NT2/D1 (cell line): Measurements from ENCODE around the gene CCDC91.
"Not testable (repeated sequence)": the region's sequence is repeated elsewhere in the genome, so short reads cannot be mapped to it uniquely, and the experiment has no call there.

Experiments used
- DNase-seq: peaks from one replicate; pipeline ENCODE4 v3.0.0-alpha.2; 2011; ENCODE audit warnings: low read depth, low spot score
- H3K27me3 ChIP-seq: 2 replicates; pipeline ENCODE4 v1.6.0; 2011; ENCODE audit warnings: mild to moderate bottlenecking; ENCODE audit not compliant: insufficient read length, insufficient read depth
- H3K36me3 ChIP-seq: 2 replicates; pipeline ENCODE4 v1.6.1; 2011; ENCODE audit warnings: mild to moderate bottlenecking, low read length, mixed read lengths; ENCODE audit not compliant: insufficient read depth, insufficient read length
- H3K4me1 ChIP-seq: 2 replicates; pipeline ENCODE4 v1.5.1; 2011; ENCODE audit not compliant: insufficient read depth, insufficient read length
- H3K4me3 ChIP-seq: 2 replicates; pipeline ENCODE4 v1.5.1; 2011; ENCODE audit warnings: low read depth; ENCODE audit not compliant: insufficient read length
- H3K9ac ChIP-seq: 2 replicates; pipeline ENCODE4 v1.6.0; 2011; ENCODE audit warnings: low read depth; ENCODE audit not compliant: insufficient read length
- H3K9me3 ChIP-seq: 2 replicates; pipeline ENCODE4 v1.5.1; 2011; ENCODE audit warnings: mild to moderate bottlenecking, low read length; ENCODE audit not compliant: insufficient read depth
- SUZ12 ChIP-seq: IDR thresholded peaks from 2 replicates; pipeline ENCODE4 v1.6.1; 2011; ENCODE audit not compliant: insufficient read length, insufficient read depth; ENCODE audit errors: extremely low read depth
- YY1 ChIP-seq: IDR thresholded peaks from 2 replicates; pipeline ENCODE4 v1.6.1; 2011; ENCODE audit not compliant: insufficient read length, insufficient read depth
- ZNF274 ChIP-seq: IDR thresholded peaks from 2 replicates; pipeline ENCODE4 v1.6.1; 2011; ENCODE audit warnings: mild to moderate bottlenecking, low read depth, low read length

Gene CCDC91

GRCh38 chr12:28243310-28243633 lies 53.0 kb downstream of the CCDC91 start:
- Histone ChIP-seq H3K27me3 (no peaks in the 10 kb centered on the region), H3K9ac (no peak overlapping the region), H3K4me1 (no peaks in the 10 kb centered on the region), H3K9me3 (no peaks in the 10 kb centered on the region), H3K36me3 (no peaks in the 10 kb centered on the region), H3K4me3 (no peak overlapping the region)
- DNase-seq, result no peak
- TF ChIP-seq SUZ12 (no peak), YY1 (no peak), ZNF274 (no peak)

- H3K9me3 ChIP-seq, result no peaks in the 10 kb centered on the region
- TF ChIP-seq SUZ12 (no peak), YY1 (no peak), ZNF274 (no peak)
- no peaks in the 10 kb centered on the region for H3K4me1 ChIP-seq
- DNase-seq, result no peak
- H3K36me3 ChIP-seq, result no peaks in the 10 kb centered on the region
- H3K4me3 ChIP-seq, result no peak overlapping the region
- no peaks in the 10 kb centered on the region for H3K27me3 ChIP-seq
- no peak overlapping the region for H3K9ac ChIP-seq
These were observed 57.5 kb downstream of the CCDC91 start for GRCh38 chr12:28247806-28248205.

GRCh38 chr12:28248555-28249145 lies 58.4 kb downstream of the CCDC91 start:
- Histone ChIP-seq H3K4me3 (no peak overlapping the region), H3K9me3 (no peaks in the 10 kb centered on the region), H3K9ac (no peak overlapping the region), H3K4me1 (no peaks in the 10 kb centered on the region), H3K27me3 (no peaks in the 10 kb centered on the region), H3K36me3 (no peaks in the 10 kb centered on the region)
- TF ChIP-seq ZNF274 (no peak), SUZ12 (no peak), YY1 (no peak)
- peak; percentile 11 for DNase-seq

GRCh38 chr12:28253161-28253641 lies 62.9 kb downstream of the CCDC91 start:
- no peak for TF ChIP-seq SUZ12
- TF ChIP-seq YY1, result no peak
- no peak for TF ChIP-seq ZNF274
- Histone ChIP-seq H3K4me1 (no peaks in the 10 kb centered on the region), H3K36me3 (no peaks in the 10 kb centered on the region), H3K9me3 (no peaks in the 10 kb centered on the region), H3K27me3 (no peaks in the 10 kb centered on the region), H3K4me3 (no peak overlapping the region), H3K9ac (no peak overlapping the region)
- DNase-seq, result no peak

GRCh38 chr12:28257411-28257810 lies 67.2 kb downstream of the CCDC91 start:
- no peaks in the 10 kb centered on the region for H3K36me3 ChIP-seq
- H3K9me3 ChIP-seq, result no peaks in the 10 kb centered on the region
- no peaks in the 10 kb centered on the region for H3K27me3 ChIP-seq
- H3K4me3 ChIP-seq, result no peak overlapping the region
- DNase-seq, result no peak
- H3K9ac ChIP-seq, result no peak overlapping the region
- TF ChIP-seq SUZ12 (no peak), ZNF274 (no peak), YY1 (no peak)
- no peaks in the 10 kb centered on the region for H3K4me1 ChIP-seq

GRCh38 chr12:28258998-28259397 lies 68.7 kb downstream of the CCDC91 start:
- Histone ChIP-seq H3K4me3 (no peak overlapping the region), H3K36me3 (no peaks in the 10 kb centered on the region), H3K9me3 (no peaks in the 10 kb centered on the region), H3K4me1 (no peaks in the 10 kb centered on the region), H3K9ac (no peak overlapping the region), H3K27me3 (no peaks in the 10 kb centered on the region)
- TF ChIP-seq SUZ12 (no peak), YY1 (no peak), ZNF274 (no peak)
- no peak for DNase-seq

GRCh38 chr12:28265435-28266042 lies 75.3 kb downstream of the CCDC91 start:
- Histone ChIP-seq H3K9me3 (peaks cover 3% of the 10 kb centered on the region; the same call in 1 of the 2 replicates), H3K4me1 (no peaks in the 10 kb centered on the region), H3K9ac (no peak overlapping the region), H3K27me3 (no peaks in the 10 kb centered on the region), H3K36me3 (no peaks in the 10 kb centered on the region), H3K4me3 (no peak overlapping the region)
- no peak for DNase-seq
- TF ChIP-seq YY1, result no peak
- TF ChIP-seq SUZ12, result no peak
- no peak for TF ChIP-seq ZNF274

- H3K9ac ChIP-seq, DNase-seq, H3K27me3 ChIP-seq: not testable (repeated sequence)
These were observed 77.8 kb downstream of the CCDC91 start for GRCh38 chr12:28267920-28268607.

More at GRCh38 chr12:28267920-28268607, 77.8 kb downstream of the CCDC91 start:
- H3K4me1 ChIP-seq, H3K36me3 ChIP-seq, H3K4me3 ChIP-seq: not testable (repeated sequence)
- H3K9me3 ChIP-seq, result peaks cover 24% of the 10 kb centered on the region; the same call in 1 of the 2 replicates
